Measurements from ENCODE around the gene RAD1.

Gene RAD1

GRCh38 chr5:34859253-34859652 is 56.1 kb downstream of the RAD1 start:
- in situ Hi-C loops (cut with HindIII; ENCODE audit: low sequenced_read_pairs): no loop called here
- TF ChIP-seq CTCF (IDR thresholded peaks at IDR 0.05; ENCODE audit: low read depth, low read length): no peak
- DNase-seq (ENCODE audit: low read depth, low spot score): no peak
- H3K4me3 ChIP-seq (ENCODE audit: low read depth, low read length): no peak overlapping the region

DNA sequence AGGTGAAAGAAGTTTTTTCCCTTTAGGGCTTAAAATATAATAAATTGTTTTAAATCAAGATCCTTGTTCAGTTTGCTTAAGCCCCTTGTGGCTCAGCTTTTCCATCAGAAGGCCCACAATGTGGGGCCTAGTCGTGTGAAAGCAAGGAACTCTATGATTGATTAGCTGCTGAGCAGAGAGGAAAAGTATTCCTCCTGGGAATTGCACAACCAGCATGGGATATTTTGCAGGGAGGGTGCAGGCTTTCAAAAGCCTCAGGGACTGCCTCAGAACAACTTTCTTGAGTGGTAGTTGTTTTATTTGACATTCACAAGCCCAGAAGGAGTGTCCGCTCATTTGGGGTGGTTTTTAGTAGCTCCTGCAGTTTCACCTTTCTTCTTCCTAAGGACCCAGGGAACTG is 56.5 kb downstream of the RAD1 start:
- in situ Hi-C loops (cut with HindIII; ENCODE audit: low sequenced_read_pairs): no loop called here
- DNase-seq (ENCODE audit: low read depth, low spot score): no peak
- H3K4me3 ChIP-seq (ENCODE audit: low read depth, low read length): no peak overlapping the region
- no peak for TF ChIP-seq CTCF (IDR thresholded peaks at IDR 0.05; ENCODE audit: low read depth, low read length)

- DNase-seq (ENCODE audit: low read depth, low spot score): no peak
- in situ Hi-C loops (cut with HindIII; ENCODE audit: low sequenced_read_pairs): no loop called here
- no peak overlapping the region for H3K4me3 ChIP-seq (ENCODE audit: low read depth, low read length)
- no peak for TF ChIP-seq CTCF (IDR thresholded peaks at IDR 0.05; ENCODE audit: low read depth, low read length)
Observed at GRCh38 chr5:34857894-34858293, 57.4 kb downstream of the RAD1 start.

DNA sequence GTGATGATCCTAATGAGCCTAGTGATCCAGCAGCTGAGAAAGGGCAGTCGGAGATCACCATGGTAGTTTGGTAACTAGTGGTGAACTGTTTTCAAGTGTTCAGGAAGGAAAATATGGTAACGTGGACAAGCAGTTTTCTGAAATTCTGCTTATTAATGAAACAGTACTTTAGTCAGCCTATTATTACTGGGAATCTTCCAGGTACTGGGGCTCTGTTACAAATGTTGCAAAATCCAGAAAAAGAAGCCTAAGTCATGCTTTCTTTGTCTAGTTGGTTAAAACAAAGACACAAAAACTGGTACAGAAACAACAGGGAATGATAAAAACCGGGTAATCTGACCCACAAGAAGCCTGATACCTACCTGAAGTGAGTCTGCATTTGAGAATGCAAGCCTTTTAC is 58.1 kb downstream of the RAD1 start:
- no peak overlapping the region for H3K4me3 ChIP-seq (ENCODE audit: low read depth, low read length)
- DNase-seq (ENCODE audit: low read depth, low spot score): no peak
- TF ChIP-seq CTCF (IDR thresholded peaks at IDR 0.05; ENCODE audit: low read depth, low read length): no peak
- in situ Hi-C loops (cut with HindIII; ENCODE audit: low sequenced_read_pairs): no loop called here

Data from astrocyte of the spinal cord (primary cell).